GM21381 (cell line): ENCODE measurements around the gene KISS1.
A peak's percentile ranks its signal among the peaks of the same experiment; 100 is the strongest.

Source experiments
- ATAC-seq: cut with Tn5 transposase; IDR thresholded peaks from one replicate; pipeline ENCODE4 v1.9.1; 2021; ENCODE audit warnings: mild to moderate bottlenecking, moderate library complexity; ENCODE audit not compliant: unreplicated experiment

Gene KISS1

DNA sequence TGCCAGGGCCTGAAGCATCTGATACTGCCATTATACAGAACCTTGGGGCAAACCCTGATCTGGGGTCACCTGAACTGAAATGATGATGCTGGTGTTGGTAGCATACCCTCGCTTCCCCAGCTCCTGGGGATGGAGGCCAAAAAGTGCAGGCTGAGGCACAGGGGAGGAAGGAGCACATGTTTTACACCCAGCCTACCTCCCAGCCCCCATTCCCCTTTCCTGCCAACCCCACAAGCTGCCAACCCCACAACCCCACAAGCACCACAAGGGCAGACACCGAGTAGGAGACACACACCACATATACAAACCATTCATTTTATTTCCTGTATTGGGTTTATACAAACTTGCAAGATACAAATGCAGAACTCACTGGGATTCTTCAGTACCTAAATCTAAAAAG, 22.3 kb upstream of the KISS1 start:
- ATAC-seq, result no peak

DNA sequence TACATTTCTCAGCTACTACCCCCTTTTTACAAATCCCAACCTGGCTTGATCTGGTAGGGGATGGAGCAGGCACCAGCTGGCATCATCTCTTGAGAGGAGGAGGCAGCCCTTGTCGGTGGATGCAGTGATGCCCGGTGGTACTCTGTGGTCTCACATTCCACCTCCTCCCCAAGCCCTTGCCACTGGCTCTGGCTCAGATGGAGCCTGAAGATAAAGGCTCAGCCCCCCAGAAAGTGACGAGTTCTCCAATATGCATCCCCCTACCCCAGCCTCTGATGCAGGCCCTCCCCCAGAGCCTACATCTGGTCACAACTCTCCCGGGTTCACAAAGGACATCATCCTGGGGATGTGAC, 21.3 kb upstream of the KISS1 start:
- ATAC-seq, result no peak

DNA sequence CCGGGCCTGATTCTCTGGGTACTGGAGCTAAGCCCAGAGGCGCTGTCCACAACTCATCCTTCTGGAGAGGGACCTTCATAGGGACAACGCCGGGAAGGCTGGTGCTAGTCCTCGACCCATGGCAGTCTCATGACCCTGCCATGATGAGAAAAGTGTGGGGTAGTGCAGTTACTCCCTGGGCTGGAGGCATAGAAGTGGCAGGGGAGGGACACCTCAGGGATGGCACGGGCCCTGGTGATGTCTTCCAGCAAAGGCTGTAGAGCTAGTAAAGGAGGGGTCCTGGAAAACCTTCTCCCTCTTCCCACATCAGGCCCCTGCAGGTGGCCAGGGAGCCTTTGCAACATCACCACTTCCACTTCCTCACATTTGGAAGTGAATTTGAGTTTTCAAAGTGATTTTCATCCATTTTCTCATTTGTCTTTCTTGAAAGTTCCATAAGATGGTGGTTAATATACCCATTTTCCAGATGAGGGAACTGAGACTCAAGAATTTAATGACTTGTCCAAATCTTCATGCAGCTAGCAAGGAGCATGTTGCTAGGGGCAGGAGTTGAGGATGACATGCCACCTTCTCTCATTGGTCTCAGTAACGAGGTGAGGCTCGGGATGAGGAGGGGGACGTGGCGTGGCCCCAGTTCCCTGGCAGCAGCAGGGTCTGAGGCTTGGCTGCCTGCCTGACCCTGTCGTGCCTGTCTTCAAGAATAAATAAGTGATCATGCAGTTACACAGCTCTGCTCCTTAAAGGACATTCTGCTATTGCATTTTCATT, 20.8 kb upstream of the KISS1 start:
- no peak for ATAC-seq

DNA sequence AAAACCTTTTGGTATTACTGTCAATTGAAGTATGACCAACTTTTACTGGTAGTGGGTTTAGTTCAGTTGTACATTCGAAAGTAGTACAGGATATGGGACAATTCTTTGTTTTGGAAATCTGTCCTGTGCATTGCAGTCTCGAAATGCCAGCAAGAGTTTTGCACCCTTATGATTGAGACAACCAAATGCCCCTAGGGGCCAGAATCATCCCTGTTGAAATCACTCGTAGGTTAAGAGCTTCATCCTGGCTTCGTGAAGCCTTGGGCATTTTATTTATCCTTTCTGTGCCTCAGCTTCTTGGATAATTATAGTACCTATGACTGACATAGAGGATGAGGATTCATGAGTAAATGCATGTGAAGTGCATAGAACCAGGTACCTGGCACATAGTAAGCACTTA, 19.9 kb upstream of the KISS1 start:
- ATAC-seq, result no peak

DNA sequence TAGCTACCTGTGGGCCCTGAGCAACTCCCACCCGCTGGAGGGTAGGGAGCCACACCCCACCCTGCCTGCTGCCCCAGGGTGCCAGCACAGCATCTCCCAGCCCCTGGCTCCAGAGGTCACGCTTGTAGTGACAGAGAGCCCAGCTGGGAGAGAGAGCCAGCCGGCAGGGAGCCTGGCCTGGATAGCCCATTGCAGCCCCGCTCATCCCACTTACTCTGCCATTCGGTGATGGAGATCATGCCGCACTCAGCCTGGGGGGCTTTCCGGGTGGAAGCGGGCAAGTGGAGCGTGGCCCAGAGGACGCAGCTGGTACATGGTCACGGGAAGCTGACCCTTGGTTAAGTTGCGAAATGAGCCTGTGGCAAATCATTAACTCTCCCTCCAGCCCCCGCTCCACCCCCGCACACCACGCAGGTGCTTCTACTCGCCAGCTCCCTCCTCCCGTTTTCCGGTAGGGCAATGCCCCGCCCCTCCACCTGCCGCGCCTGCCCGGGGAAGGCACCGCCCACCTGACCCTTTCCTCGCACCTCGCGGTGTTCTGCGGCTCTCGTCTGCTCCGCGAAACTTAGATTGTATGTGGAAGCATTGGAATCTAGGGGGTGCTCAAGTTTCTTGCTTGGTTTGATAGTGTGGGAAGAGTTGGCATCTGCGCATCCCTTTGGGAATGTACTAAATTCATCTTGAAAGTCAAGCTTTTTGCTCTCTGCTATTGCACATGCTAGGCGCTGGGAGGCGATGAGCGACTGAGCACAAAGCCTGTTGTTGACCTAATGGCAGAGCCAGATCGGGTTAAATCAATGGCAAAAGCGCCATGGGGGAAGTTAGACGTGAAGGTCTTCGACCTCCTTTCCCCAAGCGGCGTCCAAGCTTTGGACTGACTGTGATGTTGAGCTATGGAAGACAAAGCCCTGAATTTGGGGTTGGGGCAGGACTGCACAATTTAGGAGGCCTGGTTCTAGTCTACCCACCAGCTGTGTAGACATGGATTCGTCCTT, 17.7 kb upstream of the KISS1 start, which contains the start of gene GOLT1A:
TSS of gene GOLT1A (minus strand) at position 321 of the 995 bp plus-strand sequence. CDS start at position 239, 82 bp downstream.
- peak; percentile 83 for ATAC-seq

DNA sequence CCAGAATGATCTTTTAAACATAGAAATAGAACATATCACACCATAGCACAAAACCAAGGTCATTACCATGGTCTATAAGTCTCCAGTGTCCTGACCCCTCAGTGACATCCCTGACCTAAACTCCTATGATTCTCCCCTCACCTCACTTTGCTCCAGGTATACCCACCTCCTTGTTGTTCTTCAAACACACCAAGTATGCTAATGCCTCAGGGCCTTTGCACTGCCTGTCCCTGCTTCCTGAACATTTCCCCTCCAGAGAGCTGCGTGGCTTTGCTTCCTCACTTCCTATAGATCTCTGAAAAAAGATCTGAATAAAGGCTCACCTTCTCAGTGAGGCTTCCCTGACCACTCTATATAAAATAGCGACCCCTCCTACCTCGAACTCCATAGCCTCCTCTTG, 16.4 kb upstream of the KISS1 start:
- ATAC-seq, result no peak

DNA sequence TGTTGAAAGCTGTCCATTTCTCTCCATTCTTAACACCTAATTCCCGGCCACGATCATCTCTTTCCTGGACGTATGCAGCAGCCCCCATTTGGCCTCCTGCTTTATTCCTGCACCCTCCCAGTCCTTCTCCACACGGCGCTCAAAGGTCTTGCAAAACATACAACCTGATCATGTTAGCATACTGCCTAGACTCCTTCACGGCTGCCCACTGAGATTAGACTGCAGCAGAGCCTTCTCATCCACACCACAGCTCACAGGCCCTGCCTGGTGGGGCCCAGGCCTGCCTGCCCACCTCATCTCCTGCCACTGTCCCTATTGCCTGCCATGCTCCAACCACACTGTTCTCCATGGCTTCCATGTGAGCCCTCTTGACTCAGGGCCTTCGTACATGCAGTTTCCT, 14.8 kb upstream of the KISS1 start:
- ATAC-seq, result no peak

DNA sequence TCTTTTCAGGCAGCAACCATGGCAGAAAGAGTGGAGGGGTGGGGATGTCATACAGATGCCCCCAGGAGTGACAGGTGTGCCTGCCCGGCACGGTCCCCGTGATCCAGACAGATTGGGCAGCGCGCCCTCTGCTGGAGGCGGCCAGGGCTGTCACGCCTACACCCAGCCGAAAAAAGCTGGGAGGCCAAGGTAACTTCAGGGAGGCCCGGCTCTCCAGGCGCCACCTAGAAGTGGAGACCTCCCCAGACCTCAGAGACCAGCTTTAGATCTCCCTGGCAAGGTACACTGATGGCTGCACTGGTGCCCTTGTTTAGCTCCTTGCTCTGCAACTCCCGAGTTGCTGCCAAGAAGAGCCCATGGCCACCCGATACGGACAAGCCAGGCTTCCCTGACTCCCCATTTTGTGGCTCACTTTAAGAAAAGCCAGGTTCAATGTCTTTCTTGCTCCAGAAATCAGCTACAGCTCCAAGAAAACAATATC, 10.9 kb upstream of the KISS1 start:
- ATAC-seq, result peak; percentile 57

DNA sequence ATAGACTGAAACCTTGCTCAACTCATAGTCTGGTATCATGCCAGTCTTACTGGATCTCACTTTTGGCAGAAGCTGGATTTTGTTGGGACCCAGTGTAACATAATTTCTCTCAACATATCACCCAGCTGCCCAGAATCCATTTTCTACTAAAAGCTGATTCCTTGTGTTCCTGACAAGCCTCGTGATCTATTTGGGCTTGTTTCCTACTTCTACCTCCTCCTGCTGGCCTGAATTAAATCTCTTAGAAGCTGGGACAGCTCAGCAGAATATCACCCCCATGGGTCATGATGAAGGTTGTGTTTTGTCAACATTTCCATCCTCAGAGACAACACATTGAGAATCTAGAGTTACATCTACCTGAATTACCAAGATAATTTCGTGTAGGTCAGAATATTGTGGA, 9.8 kb upstream of the KISS1 start:
- ATAC-seq, result no peak

DNA sequence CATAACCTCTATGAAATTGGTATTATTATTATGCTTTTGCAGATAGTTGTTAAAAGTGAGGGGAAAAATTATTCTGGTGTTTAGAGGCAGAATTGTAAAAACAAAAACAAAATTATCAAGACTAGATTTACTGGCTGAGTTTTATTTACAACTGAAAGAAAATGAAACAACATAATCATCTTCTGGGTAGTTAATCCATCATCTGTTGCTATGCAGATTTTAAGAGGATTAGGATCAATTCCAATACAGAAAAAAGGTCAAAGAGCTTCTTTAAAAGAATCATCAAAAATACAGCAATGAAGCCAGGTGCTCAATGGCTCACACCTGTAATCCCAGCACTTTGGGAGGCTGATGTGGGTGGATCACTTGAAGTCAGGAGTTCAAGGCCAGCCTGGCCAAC, 9.2 kb upstream of the KISS1 start:
- ATAC-seq, result no peak

DNA sequence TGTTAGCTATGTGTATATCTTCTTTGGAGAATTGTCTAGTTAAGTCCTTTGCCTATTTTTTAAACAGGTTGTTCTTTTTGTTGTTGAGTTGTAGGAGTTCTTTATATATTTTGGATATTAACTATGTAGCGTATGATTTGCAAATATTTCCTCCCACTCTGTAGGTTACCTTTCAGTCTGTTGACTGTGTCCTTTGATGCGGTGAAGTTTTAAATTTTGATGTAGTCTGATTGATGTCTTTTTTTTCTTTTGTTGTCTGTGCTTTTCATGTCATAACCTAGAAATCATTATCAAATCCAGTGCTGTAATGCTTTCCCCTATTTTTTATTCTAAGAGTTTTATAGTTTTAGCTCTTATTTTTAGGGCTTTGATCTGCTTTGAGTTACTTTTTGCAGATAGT, 8.7 kb upstream of the KISS1 start:
- no peak for ATAC-seq

DNA sequence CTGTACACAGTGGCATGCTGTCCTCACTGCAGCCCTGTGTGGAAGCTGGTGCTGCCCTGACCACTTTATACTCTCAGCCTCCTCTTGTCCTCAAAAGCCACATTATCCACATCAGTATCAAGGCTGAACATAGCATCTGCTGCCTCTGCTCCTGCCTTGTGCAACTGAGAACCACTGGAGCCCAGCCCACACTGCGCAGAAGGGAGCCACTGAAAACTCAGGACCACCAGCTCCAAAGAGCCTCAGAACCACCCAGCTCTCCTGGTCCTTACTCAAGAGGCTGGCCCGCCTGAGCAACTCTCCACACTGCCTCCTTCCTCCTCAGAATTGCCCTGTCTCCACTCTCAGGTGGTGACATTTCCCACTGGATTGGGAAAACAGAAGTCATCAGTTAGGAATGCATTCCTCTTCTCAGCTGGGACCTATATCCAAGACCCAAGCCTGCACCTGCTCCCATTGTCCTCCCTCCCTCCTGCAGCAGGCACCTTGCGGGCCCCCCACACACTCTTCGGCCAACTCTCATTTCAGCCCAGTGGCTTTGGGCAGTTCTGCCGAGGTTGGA, 7.0 kb upstream of the KISS1 start:
- ATAC-seq, result no peak

DNA sequence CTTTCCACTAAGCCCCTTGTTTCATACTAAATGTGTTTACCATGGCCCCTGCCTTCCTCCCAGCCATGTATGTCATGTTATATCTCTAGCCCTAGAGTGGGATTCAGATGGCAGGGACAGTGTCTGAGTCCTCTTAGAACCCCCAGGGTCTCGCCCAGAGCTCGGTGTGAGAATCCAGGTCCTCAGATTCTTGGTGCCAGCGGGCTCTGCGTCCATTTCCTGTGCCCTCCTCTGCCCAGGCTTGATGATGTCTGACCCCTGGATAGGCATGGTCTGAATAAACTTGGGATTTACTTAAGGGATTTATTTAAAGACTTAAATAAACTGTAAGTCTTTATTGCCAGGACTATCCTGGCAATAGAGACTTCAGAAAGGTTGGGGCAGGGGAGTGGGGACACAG, 6.2 kb upstream of the KISS1 start:
- no peak for ATAC-seq

DNA sequence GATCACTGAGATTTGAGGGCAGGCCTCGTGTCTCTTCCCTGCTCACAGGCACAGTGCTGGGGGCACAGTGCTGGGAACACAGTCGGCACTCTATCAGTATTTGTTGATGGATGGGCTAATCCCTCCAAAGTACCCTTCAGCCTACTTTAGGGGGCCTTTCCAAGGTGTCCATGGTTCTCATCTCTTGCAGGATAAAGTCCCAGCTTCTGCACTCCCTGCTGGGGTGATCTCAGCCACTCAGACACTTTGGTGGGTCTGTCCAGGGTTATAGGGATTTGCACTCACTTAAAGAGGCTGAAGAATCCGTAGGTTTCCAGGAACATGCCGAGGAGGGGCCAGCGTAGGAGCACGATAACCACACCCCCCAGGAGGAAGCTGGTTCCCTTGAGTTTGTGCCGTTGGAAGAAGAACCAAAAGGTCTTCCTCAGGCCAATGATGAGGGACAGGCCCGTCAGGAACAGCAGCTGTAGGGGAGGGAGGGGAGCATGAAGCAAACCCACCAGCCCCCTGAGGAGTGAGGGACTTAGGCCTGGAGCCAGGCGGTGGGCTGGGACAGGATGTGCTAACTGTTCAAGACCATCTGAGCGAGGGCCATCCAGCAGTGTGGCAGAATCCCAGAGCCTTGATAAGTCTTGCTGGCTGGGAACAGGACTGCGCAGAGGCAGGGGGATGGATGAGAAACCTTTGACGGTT, 5.2 kb upstream of the KISS1 start:
- ATAC-seq, result no peak

DNA sequence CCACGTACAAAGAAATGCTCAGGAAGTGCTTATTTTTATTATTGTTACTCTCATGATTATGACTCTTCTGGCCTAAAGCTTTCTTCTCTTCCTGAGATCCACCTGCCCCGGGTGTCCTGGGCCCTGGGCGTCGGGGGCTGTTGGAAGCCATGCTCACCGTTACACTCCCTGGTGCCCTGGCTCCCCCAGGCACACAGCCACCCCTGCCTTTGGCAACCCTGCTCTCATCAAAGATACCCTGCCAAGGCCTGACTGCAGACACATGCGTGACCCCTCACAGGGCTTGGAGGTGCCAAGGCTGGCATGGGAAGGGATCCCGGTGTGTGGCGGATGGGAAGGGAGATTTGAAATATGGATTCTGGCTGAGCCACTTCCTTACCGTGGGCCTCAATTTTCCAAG, 3.3 kb upstream of the KISS1 start:
- ATAC-seq, result no peak

DNA sequence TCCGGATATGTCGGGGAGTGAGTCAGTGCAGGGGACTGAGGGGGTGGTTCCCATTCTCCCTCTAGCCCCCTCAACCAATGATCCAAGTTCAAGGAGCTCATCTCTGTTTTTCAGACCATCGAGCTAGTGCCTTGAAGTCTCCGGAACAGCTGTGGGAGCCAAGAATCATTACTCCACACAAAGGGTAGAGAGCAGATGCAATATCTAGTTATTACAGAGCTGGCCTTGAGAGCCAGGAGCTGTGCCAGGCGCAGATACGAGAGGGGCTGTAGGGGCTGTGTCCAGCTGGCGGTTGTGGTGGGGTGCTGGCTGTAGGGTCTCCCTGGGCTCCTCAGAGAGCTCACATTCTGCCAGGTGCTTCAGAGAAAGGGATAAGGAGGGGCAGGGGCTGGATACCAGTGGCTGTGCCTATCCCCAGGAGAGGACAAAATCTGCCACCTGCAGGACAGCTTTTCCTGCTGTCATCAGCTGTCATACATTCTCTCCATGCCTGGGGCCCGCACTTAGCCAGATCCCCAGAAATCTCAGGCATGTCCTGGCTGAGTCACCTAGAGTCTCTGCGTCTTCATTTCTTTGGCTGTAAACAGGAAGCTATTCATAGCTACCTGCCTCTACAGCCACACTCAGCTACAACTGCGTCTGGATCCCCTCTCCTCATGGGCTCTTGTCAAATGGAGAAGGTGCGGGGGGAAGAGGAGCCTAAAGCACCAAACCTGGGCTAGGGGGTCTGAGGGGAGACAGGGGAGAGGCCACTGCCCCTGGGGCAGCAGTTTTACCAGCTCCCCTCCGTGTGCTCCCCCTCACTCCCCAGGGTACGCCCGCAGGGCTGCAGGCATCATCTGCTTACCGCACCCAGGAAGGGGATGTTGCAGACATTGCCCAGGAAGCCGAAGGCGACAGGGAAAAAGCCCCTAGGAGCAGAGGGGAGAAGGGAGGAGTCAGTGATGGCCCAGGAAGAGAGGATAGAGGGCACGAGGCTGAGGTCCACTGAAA, 2.4 kb upstream of the KISS1 start:
- no peak for ATAC-seq

DNA sequence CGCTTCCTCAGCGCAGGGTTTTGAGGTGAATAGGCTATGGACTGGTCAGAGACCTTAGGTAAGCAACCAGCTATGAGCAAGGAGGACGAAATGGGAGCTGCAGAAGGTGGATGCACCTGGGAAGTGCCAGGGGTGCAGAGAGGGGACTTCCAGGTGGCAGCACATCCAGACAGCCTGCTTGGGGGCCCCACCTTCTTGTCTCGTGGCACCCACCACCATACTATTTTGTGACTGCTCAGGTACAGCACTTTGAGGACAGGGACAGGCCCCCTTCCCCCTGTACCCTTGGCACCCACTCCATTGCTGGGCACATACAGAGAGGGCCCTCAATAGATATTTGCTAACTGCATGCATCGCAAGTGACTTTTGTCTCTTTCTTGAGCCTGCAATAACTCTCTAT, 777 bp upstream of the KISS1 start:
- no peak for ATAC-seq

DNA sequence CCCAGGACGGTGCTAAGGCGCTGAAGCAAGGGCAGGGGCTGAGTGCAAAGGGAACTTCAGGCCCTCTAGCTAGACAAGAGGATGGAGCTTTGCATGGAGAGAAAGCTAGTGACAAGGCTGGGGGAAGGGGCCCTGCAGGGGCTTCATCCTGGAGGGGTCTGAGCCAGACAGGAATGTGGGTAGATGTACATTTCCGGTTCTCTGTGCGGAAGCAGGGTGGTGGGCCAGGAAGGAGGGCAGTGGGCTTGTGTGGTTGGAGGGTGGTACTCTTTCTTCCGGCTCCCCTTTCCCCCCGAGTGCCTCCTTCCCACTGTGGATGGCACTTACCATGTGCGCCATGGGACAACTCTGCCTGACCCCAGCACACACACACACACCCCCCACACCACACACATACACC, 1.5 kb downstream of the KISS1 start:
- no peak for ATAC-seq

DNA sequence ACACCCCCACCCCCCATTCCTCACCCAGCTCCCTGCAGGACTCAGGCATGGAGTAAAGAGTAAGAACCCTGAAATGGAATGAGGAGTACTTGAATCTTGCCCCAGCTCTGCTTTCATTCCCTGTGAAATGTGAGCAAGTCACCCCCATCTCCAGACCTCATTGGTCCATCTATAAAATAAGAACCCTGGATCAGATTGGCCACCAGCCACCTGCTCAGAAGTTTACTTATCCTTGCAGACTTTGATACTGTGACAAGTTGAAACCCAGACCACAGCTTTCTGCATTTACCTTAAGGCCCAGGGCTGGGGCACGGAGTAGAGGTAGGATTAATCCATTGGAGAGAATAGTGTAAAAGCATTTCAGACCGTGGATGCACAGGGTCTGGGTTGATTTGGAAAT, 2.2 kb downstream of the KISS1 start:
- ATAC-seq, result no peak
